CD4-positive, alpha-beta T cell treated with Interleukin-1 beta for 1 hour (primary cell): ENCODE results near the gene SLC2A2.
A peak's percentile ranks its signal among the peaks of the same experiment; 100 is the strongest.
"Not testable (repeated sequence)": the region's sequence is repeated elsewhere in the genome, so short reads cannot be mapped to it uniquely, and the experiment has no call there.

Experiments
- DNase-seq, 2 donors: peaks; one replicate each; pipeline ENCODE4 v3.0.0-alpha.2; 2020 to 2022

The SLC2A2 gene

GRCh38 chr3:170980399-170980798 is 46.1 kb downstream of the SLC2A2 start:
- DNase-seq: no peak

GRCh38 chr3:170977949-170978745 is 48.4 kb downstream of the SLC2A2 start:
- no peak for DNase-seq

GRCh38 chr3:170976190-170976519 is 50.4 kb downstream of the SLC2A2 start:
- DNase-seq: no peak

GRCh38 chr3:170975283-170976189 is 51.0 kb downstream of the SLC2A2 start:
- no peak for DNase-seq

- DNase-seq: no peak
Measured at GRCh38 chr3:170974872-170975271, 51.6 kb downstream of the SLC2A2 start.

- not testable (repeated sequence) for DNase-seq
Measured at GRCh38 chr3:170972917-170973316, 53.6 kb downstream of the SLC2A2 start.

- no peak for DNase-seq
Measured at GRCh38 chr3:170967126-170967525, 59.4 kb downstream of the SLC2A2 start.

GRCh38 chr3:170966495-170966894 is 60.0 kb downstream of the SLC2A2 start:
- no peak for DNase-seq

GRCh38 chr3:170962411-170962810 is 64.1 kb downstream of the SLC2A2 start:
- no peak for DNase-seq

GRCh38 chr3:170961616-170962400 is 64.7 kb downstream of the SLC2A2 start:
- DNase-seq: peak in 1 of 2 donors; percentile 24

GRCh38 chr3:170959457-170959856 is 67.1 kb downstream of the SLC2A2 start:
- no peak for DNase-seq

GRCh38 chr3:170956647-170957046 is 69.9 kb downstream of the SLC2A2 start:
- DNase-seq: no peak

GRCh38 chr3:170953736-170954135 is 72.8 kb downstream of the SLC2A2 start:
- DNase-seq: no peak

- DNase-seq: no peak
Measured at GRCh38 chr3:170953229-170953628, 73.3 kb downstream of the SLC2A2 start.

GRCh38 chr3:170949211-170949610 is 77.3 kb downstream of the SLC2A2 start:
- no peak for DNase-seq

GRCh38 chr3:170947018-170947769 is 79.3 kb downstream of the SLC2A2 start:
- DNase-seq: no peak
